Glutamatergic neuron (in vitro differentiated cells): ENCODE results near the gene SAMD14. TPM values are rescaled to one million over a fixed set of nuclear protein-coding genes. Genes with fewer than 3 reads are reported as not detected.

Experiments
- DNase-seq: peaks from one replicate; pipeline ENCODE4 v3.0.0; 2022
- H3K27ac Mint-ChIP-seq: one replicate; pipeline ENCODE4 v1.8.0; 2020; ENCODE audit warnings: mild to moderate bottlenecking, mixed read lengths, inconsistent platforms; ENCODE audit not compliant: unreplicated experiment
- H3K27me3 Mint-ChIP-seq: one replicate; pipeline ENCODE4 v1.8.0; 2020; ENCODE audit warnings: mild to moderate bottlenecking, moderate library complexity, mixed read lengths, inconsistent platforms; ENCODE audit not compliant: unreplicated experiment
- H3K36me3 Mint-ChIP-seq: one replicate; pipeline ENCODE4 v1.8.0; 2020; ENCODE audit warnings: mild to moderate bottlenecking, mixed read lengths, inconsistent platforms; ENCODE audit not compliant: unreplicated experiment
- H3K4me1 Mint-ChIP-seq: one replicate; pipeline ENCODE4 v1.8.0; 2020; ENCODE audit warnings: mild to moderate bottlenecking, low read depth, mixed read lengths, inconsistent platforms; ENCODE audit not compliant: unreplicated experiment
- H3K4me3 Mint-ChIP-seq: one replicate; pipeline ENCODE4 v1.8.0; 2020; ENCODE audit warnings: mild to moderate bottlenecking, mixed read lengths, inconsistent platforms; ENCODE audit not compliant: unreplicated experiment
- H3K9me3 Mint-ChIP-seq: one replicate; pipeline ENCODE4 v1.8.0; 2020; ENCODE audit warnings: mild to moderate bottlenecking, moderate library complexity, mixed read lengths, inconsistent platforms; ENCODE audit not compliant: unreplicated experiment
- CTCF ChIP-seq: fragments of 200-600 bp; sonication (generic); IDR thresholded peaks from one replicate; pipeline ENCODE4 v1.5.0; 2021; ENCODE audit not compliant: partially characterized antibody, unreplicated experiment
- total RNA-seq: library from RNA; stranded (reverse); fragmentation: NEBNext Ultra II Directional; extraction: Animal tissue kit (Norgen Biotek cat#: 25700); gene quantifications from one replicate; pipeline ENCODE4 v1.2.1, GENCODE V29; 2021; ENCODE audit not compliant: unreplicated experiment

The SAMD14 gene
- total RNA-seq, 1 donor from 2014 or later = 95.0 TPM

DNA sequence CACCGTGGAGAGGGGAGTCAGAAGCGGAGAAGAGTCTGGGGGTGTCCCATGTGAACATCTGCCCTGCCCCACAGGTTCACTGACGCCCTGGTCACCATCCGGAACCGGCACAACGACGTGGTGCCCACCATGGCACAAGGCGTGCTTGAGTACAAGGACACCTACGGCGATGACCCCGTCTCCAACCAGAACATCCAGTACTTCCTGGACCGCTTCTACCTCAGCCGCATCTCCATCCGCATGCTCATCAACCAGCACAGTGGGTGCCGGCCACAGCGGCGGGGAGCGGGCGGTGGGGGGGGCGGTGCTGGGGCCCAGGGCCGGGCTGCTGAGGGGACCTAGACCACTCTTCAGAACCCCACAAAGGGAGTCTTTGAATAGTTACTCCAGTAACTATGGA lies 24.1 kb downstream of the SAMD14 start:
- H3K4me1 Mint-ChIP-seq = peaks cover 23% of the 10 kb centered on the region
- H3K27ac Mint-ChIP-seq = no peak overlapping the region
- no peak for DNase-seq
- TF ChIP-seq CTCF = no peak
- H3K36me3 Mint-ChIP-seq = no peaks in the 10 kb centered on the region
- no peak overlapping the region for H3K4me3 Mint-ChIP-seq
- H3K27me3 Mint-ChIP-seq = peaks cover 13% of the 10 kb centered on the region
- peaks cover 7% of the 10 kb centered on the region for H3K9me3 Mint-ChIP-seq

DNA sequence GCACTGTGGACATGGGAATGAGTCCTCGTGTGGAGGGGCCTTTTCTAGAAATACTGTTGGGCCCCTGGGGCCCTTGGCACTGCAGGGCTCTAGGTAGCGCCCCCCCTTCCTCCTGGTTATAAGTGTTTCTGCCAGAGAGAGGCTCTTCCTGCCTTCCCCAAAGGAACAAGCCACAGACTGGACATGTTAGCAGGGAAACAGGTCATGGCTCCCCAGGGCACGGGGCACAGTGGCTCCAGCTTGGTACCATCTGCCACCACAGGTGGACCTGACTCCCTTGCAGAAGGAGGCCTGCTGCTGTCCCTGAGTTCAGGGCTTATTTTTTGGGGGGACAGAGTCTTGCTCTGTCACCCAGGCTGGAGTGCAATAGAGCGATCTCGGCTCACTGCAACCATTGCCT lies 26.0 kb downstream of the SAMD14 start:
- no peak for DNase-seq
- no peak for TF ChIP-seq CTCF
- Mint-ChIP-seq H3K27ac (peak overlapping the region; percentile 17), H3K9me3 (peaks cover 10% of the 10 kb centered on the region), H3K27me3 (peaks cover 12% of the 10 kb centered on the region), H3K4me1 (peaks cover 28% of the 10 kb centered on the region), H3K36me3 (no peaks in the 10 kb centered on the region), H3K4me3 (no peak overlapping the region)

GRCh38 chr17:50103252-50103651 lies 26.7 kb downstream of the SAMD14 start:
- peaks cover 9% of the 10 kb centered on the region for H3K27me3 Mint-ChIP-seq
- H3K9me3 Mint-ChIP-seq = peaks cover 13% of the 10 kb centered on the region
- peak overlapping the region; percentile 73 for H3K27ac Mint-ChIP-seq
- TF ChIP-seq CTCF = no peak
- no peaks in the 10 kb centered on the region for H3K36me3 Mint-ChIP-seq
- peaks cover 35% of the 10 kb centered on the region for H3K4me1 Mint-ChIP-seq
- DNase-seq = no peak
- H3K4me3 Mint-ChIP-seq = peak overlapping the region; percentile 73

GRCh38 chr17:50102164-50102991 lies 27.6 kb downstream of the SAMD14 start:
- H3K36me3 Mint-ChIP-seq = no peaks in the 10 kb centered on the region
- peaks cover 9% of the 10 kb centered on the region for H3K27me3 Mint-ChIP-seq
- peaks cover 36% of the 10 kb centered on the region for H3K4me1 Mint-ChIP-seq
- peaks cover 13% of the 10 kb centered on the region for H3K9me3 Mint-ChIP-seq
- no peak for DNase-seq
- no peak for TF ChIP-seq CTCF
- no peak overlapping the region for H3K27ac Mint-ChIP-seq
- peak overlapping the region; percentile 38 for H3K4me3 Mint-ChIP-seq
